GM18519 (cell line): ENCODE results near the gene TRIM25.

ENCODE experiments used
- ATAC-seq: cut with Tn5 transposase; IDR thresholded peaks from one replicate; pipeline ENCODE4 v1.9.1; 2021; ENCODE audit warnings: mild to moderate bottlenecking, moderate library complexity; ENCODE audit not compliant: unreplicated experiment, low FRiP score

Gene TRIM25

GRCh38 chr17:56897646-56898424 lies 16.0 kb downstream of the TRIM25 start:
- ATAC-seq = no peak

GRCh38 chr17:56896968-56897359 lies 16.9 kb downstream of the TRIM25 start:
- no peak for ATAC-seq

GRCh38 chr17:56896217-56896967 lies 17.5 kb downstream of the TRIM25 start:
- ATAC-seq = no peak

GRCh38 chr17:56894859-56895455 lies 18.9 kb downstream of the TRIM25 start:
- ATAC-seq = no peak

GRCh38 chr17:56893503-56893902 lies 20.3 kb downstream of the TRIM25 start:
- no peak for ATAC-seq

- no peak for ATAC-seq
Measured at GRCh38 chr17:56892333-56892732, 21.5 kb downstream of the TRIM25 start.

GRCh38 chr17:56891751-56892150 lies 22.1 kb downstream of the TRIM25 start:
- no peak for ATAC-seq

GRCh38 chr17:56890906-56891674 lies 22.8 kb downstream of the TRIM25 start:
- no peak for ATAC-seq

GRCh38 chr17:56890390-56890789 lies 23.5 kb downstream of the TRIM25 start:
- ATAC-seq = no peak

- no peak for ATAC-seq
Measured at GRCh38 chr17:56887552-56888467, 26.0 kb downstream of the TRIM25 start.

GRCh38 chr17:56887105-56887504 lies 26.7 kb downstream of the TRIM25 start:
- ATAC-seq = no peak

- no peak for ATAC-seq
Measured at GRCh38 chr17:56886288-56886731, 27.5 kb downstream of the TRIM25 start.

- ATAC-seq = no peak
Measured at GRCh38 chr17:56885312-56885657, 28.6 kb downstream of the TRIM25 start.

- no peak for ATAC-seq
Measured at GRCh38 chr17:56884483-56885311, 29.2 kb downstream of the TRIM25 start.

- no peak for ATAC-seq
Measured at GRCh38 chr17:56883616-56884015, 30.2 kb downstream of the TRIM25 start.

GRCh38 chr17:56881685-56882295 lies 32.1 kb downstream of the TRIM25 start:
- no peak for ATAC-seq

GRCh38 chr17:56880571-56880970 lies 33.3 kb downstream of the TRIM25 start:
- no peak for ATAC-seq

GRCh38 chr17:56880133-56880532 lies 33.7 kb downstream of the TRIM25 start:
- no peak for ATAC-seq
